Measurements from ENCODE around the gene CLEC4M.

CLEC4M gene

GRCh38 chr19:7787141-7787540 lies 24.1 kb downstream of the CLEC4M start:
- no CpG with 5 or more reads among the region's 10 CpGs for WGBS (ENCODE audit: extremely low coverage, insufficient coverage, low lambda C conversion rate)
- no peak overlapping the region for H4K8ac ChIP-seq (ENCODE audit: low read depth, low read length)
- no peak overlapping the region for H2BK15ac ChIP-seq (replicated peaks; ENCODE audit: low read depth)
- H3K23ac ChIP-seq (ENCODE audit: low read length), result no peak overlapping the region
- H4K5ac ChIP-seq (ENCODE audit: low read length), result no peak overlapping the region
- no peaks in the 10 kb centered on the region for H3K4me1 ChIP-seq (ENCODE audit: control insufficient read depth, low read depth, low read length)
- H3K79me2 ChIP-seq (ENCODE audit: control insufficient read depth, insufficient read depth, low read length), result no peaks in the 10 kb centered on the region
- H3K4me2 ChIP-seq (ENCODE audit: low read length), result no peak overlapping the region
- peaks cover 21% of the 10 kb centered on the region for H3K27me3 ChIP-seq (ENCODE audit: insufficient read depth, low read length, poor library complexity)
- H2BK120ac ChIP-seq (ENCODE audit: low read depth, low read length), result no peak overlapping the region
- no peaks in the 10 kb centered on the region for H3K36me3 ChIP-seq (ENCODE audit: control insufficient read depth, insufficient read depth, low read length)
- H3K4ac ChIP-seq (ENCODE audit: low read depth, low read length), result no peak overlapping the region
- no peak overlapping the region for H3K56ac ChIP-seq (ENCODE audit: low read length)
- H3K4me3 ChIP-seq (ENCODE audit: low read length), result no peak overlapping the region
- H3K27ac ChIP-seq (ENCODE audit: low read depth, low read length), result no peak overlapping the region
- DNase-seq, result peak; percentile 40
- H3K18ac ChIP-seq (ENCODE audit: low read length), result no peak overlapping the region
- no peak overlapping the region for H3K9ac ChIP-seq (ENCODE audit: low read length)
- H3K79me1 ChIP-seq (ENCODE audit: low read length), result no peaks in the 10 kb centered on the region
- H2BK5ac ChIP-seq (ENCODE audit: low read length), result no peak overlapping the region
- no peak overlapping the region for H2AK5ac ChIP-seq (ENCODE audit: low read length)

GRCh38 chr19:7787602-7788177 lies 24.6 kb downstream of the CLEC4M start:
- H4K8ac ChIP-seq (ENCODE audit: low read depth, low read length), result no peak overlapping the region
- H3K4me2 ChIP-seq (ENCODE audit: low read length), result no peak overlapping the region
- peaks cover 21% of the 10 kb centered on the region for H3K27me3 ChIP-seq (ENCODE audit: insufficient read depth, low read length, poor library complexity)
- no peak overlapping the region for H3K4me3 ChIP-seq (ENCODE audit: low read length)
- H4K5ac ChIP-seq (ENCODE audit: low read length), result no peak overlapping the region
- WGBS (ENCODE audit: extremely low coverage, insufficient coverage, low lambda C conversion rate), result no CpG with 5 or more reads among the region's 22 CpGs
- H2BK120ac ChIP-seq (ENCODE audit: low read depth, low read length), result no peak overlapping the region
- H2BK15ac ChIP-seq (replicated peaks; ENCODE audit: low read depth), result no peak overlapping the region
- no peak for DNase-seq
- no peaks in the 10 kb centered on the region for H3K79me2 ChIP-seq (ENCODE audit: control insufficient read depth, insufficient read depth, low read length)
- no peak overlapping the region for H3K9ac ChIP-seq (ENCODE audit: low read length)
- H3K23ac ChIP-seq (ENCODE audit: low read length), result no peak overlapping the region
- H3K56ac ChIP-seq (ENCODE audit: low read length), result no peak overlapping the region
- no peak overlapping the region for H3K4ac ChIP-seq (ENCODE audit: low read depth, low read length)
- H3K18ac ChIP-seq (ENCODE audit: low read length), result no peak overlapping the region
- H3K4me1 ChIP-seq (ENCODE audit: control insufficient read depth, low read depth, low read length), result no peaks in the 10 kb centered on the region
- no peaks in the 10 kb centered on the region for H3K36me3 ChIP-seq (ENCODE audit: control insufficient read depth, insufficient read depth, low read length)
- no peaks in the 10 kb centered on the region for H3K79me1 ChIP-seq (ENCODE audit: low read length)
- no peak overlapping the region for H2AK5ac ChIP-seq (ENCODE audit: low read length)
- no peak overlapping the region for H2BK5ac ChIP-seq (ENCODE audit: low read length)
- no peak overlapping the region for H3K27ac ChIP-seq (ENCODE audit: low read depth, low read length)

- no peak overlapping the region for H3K4me3 ChIP-seq (ENCODE audit: low read length)
- no peak for DNase-seq
- WGBS (ENCODE audit: extremely low coverage, insufficient coverage, low lambda C conversion rate), result no CpG with 5 or more reads among the region's 67 CpGs
These were observed 25.3 kb downstream of the CLEC4M start for GRCh38 chr19:7788178-7788932.

GRCh38 chr19:7788933-7789323 lies 25.9 kb downstream of the CLEC4M start:
- H3K36me3 ChIP-seq (ENCODE audit: control insufficient read depth, insufficient read depth, low read length), result no peaks in the 10 kb centered on the region
- H2AK5ac ChIP-seq (ENCODE audit: low read length), result no peak overlapping the region
- H2BK5ac ChIP-seq (ENCODE audit: low read length), result no peak overlapping the region
- DNase-seq, result no peak
- H3K4me1 ChIP-seq (ENCODE audit: control insufficient read depth, low read depth, low read length), result no peaks in the 10 kb centered on the region
- no peak overlapping the region for H2BK120ac ChIP-seq (ENCODE audit: low read depth, low read length)
- no peak overlapping the region for H4K8ac ChIP-seq (ENCODE audit: low read depth, low read length)
- H3K79me1 ChIP-seq (ENCODE audit: low read length), result no peaks in the 10 kb centered on the region
- no peak overlapping the region for H3K4me3 ChIP-seq (ENCODE audit: low read length)
- H3K23ac ChIP-seq (ENCODE audit: low read length), result no peak overlapping the region
- H3K9ac ChIP-seq (ENCODE audit: low read length), result no peak overlapping the region
- peaks cover 21% of the 10 kb centered on the region for H3K27me3 ChIP-seq (ENCODE audit: insufficient read depth, low read length, poor library complexity)
- no CpG with 5 or more reads among the region's 23 CpGs for WGBS (ENCODE audit: extremely low coverage, insufficient coverage, low lambda C conversion rate)
- H3K18ac ChIP-seq (ENCODE audit: low read length), result no peak overlapping the region
- no peak overlapping the region for H3K4me2 ChIP-seq (ENCODE audit: low read length)
- H3K4ac ChIP-seq (ENCODE audit: low read depth, low read length), result no peak overlapping the region
- H3K27ac ChIP-seq (ENCODE audit: low read depth, low read length), result no peak overlapping the region
- H4K5ac ChIP-seq (ENCODE audit: low read length), result no peak overlapping the region
- no peak overlapping the region for H2BK15ac ChIP-seq (replicated peaks; ENCODE audit: low read depth)
- H3K56ac ChIP-seq (ENCODE audit: low read length), result no peak overlapping the region
- H3K79me2 ChIP-seq (ENCODE audit: control insufficient read depth, insufficient read depth, low read length), result no peaks in the 10 kb centered on the region

More at GRCh38 chr19:7788178-7788932, 25.3 kb downstream of the CLEC4M start:
- no peak overlapping the region for H2BK5ac ChIP-seq (ENCODE audit: low read length)
- H3K56ac ChIP-seq (ENCODE audit: low read length), result no peak overlapping the region
- H3K27me3 ChIP-seq (ENCODE audit: insufficient read depth, low read length, poor library complexity), result peaks cover 21% of the 10 kb centered on the region
- no peak overlapping the region for H3K23ac ChIP-seq (ENCODE audit: low read length)
- no peaks in the 10 kb centered on the region for H3K4me1 ChIP-seq (ENCODE audit: control insufficient read depth, low read depth, low read length)
- H3K79me1 ChIP-seq (ENCODE audit: low read length), result no peaks in the 10 kb centered on the region
- H3K4ac ChIP-seq (ENCODE audit: low read depth, low read length), result no peak overlapping the region
- H4K5ac ChIP-seq (ENCODE audit: low read length), result no peak overlapping the region
- no peak overlapping the region for H3K9ac ChIP-seq (ENCODE audit: low read length)
- no peak overlapping the region for H3K4me2 ChIP-seq (ENCODE audit: low read length)
- no peak overlapping the region for H3K18ac ChIP-seq (ENCODE audit: low read length)
- H3K79me2 ChIP-seq (ENCODE audit: control insufficient read depth, insufficient read depth, low read length), result no peaks in the 10 kb centered on the region
- H2BK15ac ChIP-seq (replicated peaks; ENCODE audit: low read depth), result no peak overlapping the region
- no peaks in the 10 kb centered on the region for H3K36me3 ChIP-seq (ENCODE audit: control insufficient read depth, insufficient read depth, low read length)
- no peak overlapping the region for H3K27ac ChIP-seq (ENCODE audit: low read depth, low read length)
- no peak overlapping the region for H2BK120ac ChIP-seq (ENCODE audit: low read depth, low read length)
- H2AK5ac ChIP-seq (ENCODE audit: low read length), result no peak overlapping the region
- no peak overlapping the region for H4K8ac ChIP-seq (ENCODE audit: low read depth, low read length)

- H3K27me3 ChIP-seq (ENCODE audit: insufficient read depth, low read length, poor library complexity), result peaks cover 21% of the 10 kb centered on the region
These were observed 26.4 kb downstream of the CLEC4M start for GRCh38 chr19:7789447-7789846.

More at GRCh38 chr19:7789447-7789846, 26.4 kb downstream of the CLEC4M start:
- Histone ChIP-seq H2AK5ac (ENCODE audit: low read length) (no peak overlapping the region), H2BK120ac (ENCODE audit: low read depth, low read length) (no peak overlapping the region), H3K23ac (ENCODE audit: low read length) (no peak overlapping the region), H3K4me1 (ENCODE audit: control insufficient read depth, low read depth, low read length) (no peaks in the 10 kb centered on the region), H3K18ac (ENCODE audit: low read length) (no peak overlapping the region), H3K79me1 (ENCODE audit: low read length) (no peaks in the 10 kb centered on the region), H3K9ac (ENCODE audit: low read length) (no peak overlapping the region), H3K36me3 (ENCODE audit: control insufficient read depth, insufficient read depth, low read length) (no peaks in the 10 kb centered on the region), H3K79me2 (ENCODE audit: control insufficient read depth, insufficient read depth, low read length) (no peaks in the 10 kb centered on the region), H2BK5ac (ENCODE audit: low read length) (no peak overlapping the region), H4K5ac (ENCODE audit: low read length) (no peak overlapping the region), H3K27ac (ENCODE audit: low read depth, low read length) (no peak overlapping the region), H2BK15ac (replicated peaks; ENCODE audit: low read depth) (no peak overlapping the region), H3K4ac (ENCODE audit: low read depth, low read length) (no peak overlapping the region), H4K8ac (ENCODE audit: low read depth, low read length) (no peak overlapping the region), H3K56ac (ENCODE audit: low read length) (no peak overlapping the region), H3K4me3 (ENCODE audit: low read length) (no peak overlapping the region), H3K4me2 (ENCODE audit: low read length) (no peak overlapping the region)
- WGBS (ENCODE audit: extremely low coverage, insufficient coverage, low lambda C conversion rate), result no CpG with 5 or more reads among the region's 31 CpGs
- peak; percentile 19 for DNase-seq
